Bronchus fibroblast of lung (primary cell): Measurements from ENCODE around the gene NDC80. TPM values are rescaled to one million over a fixed set of nuclear protein-coding genes. Genes with fewer than 3 reads are reported as not detected.

Experiments used
- total RNA-seq: library from RNA; depleted of rRNA; stranded (reverse); fragments of >200 nt; gene quantifications from 2 replicates; pipeline ENCODE4 v1.2.3, GENCODE V29; 2015

Gene NDC80
- total RNA-seq, result 23.0 and 33.0 TPM in 2 replicates

GRCh38 chr18:2571200-2572170, at the start of gene NDC80, which contains the start of gene METTL4:
Gene NDC80 (plus strand): TSS chr18:2571557. CDS start chr18:2572986, 1,429 bp downstream.
Gene METTL4 (minus strand): TSS chr18:2571505. CDS start chr18:2567216, 4,289 bp downstream.

GRCh38 chr18:2655178-2655953, 84.0 kb downstream of the NDC80 start, which contains the start of gene SMCHD1:
Gene SMCHD1 (plus strand): TSS chr18:2655726. CDS start chr18:2656076, 350 bp downstream.

Other genes starting within 250 kb of the NDC80 start
- gene METTL4, start 52 bp upstream of the NDC80 start, total RNA-seq, result 5.5 and 6.9 TPM in 2 replicates
- 20.2 and 23.2 TPM in 2 replicates for gene SMCHD1, start 84.2 kb downstream of the NDC80 start, total RNA-seq